Right lobe of liver (tissue), 4 donors: ENCODE results near the gene KBTBD6.

Experiments
- CTCF ChIP-seq, 4 donors: fragments of 200-600 bp in 3 of 4; fragments of 450-650 bp in 1 of 4; IDR thresholded peaks; one replicate each; pipeline versions ENCODE4 v1.5.1 to v1.8.0; 2016 to 2022; ENCODE audit warnings: antibody characterized with exemption in 4 of 4, mild to moderate bottlenecking in 2 of 4
- POLR2A ChIP-seq: fragments of 450-650 bp; IDR thresholded peaks from one replicate; pipeline ENCODE4 v1.6.1; 2017; ENCODE audit warnings: antibody characterized with exemption, mild to moderate bottlenecking
- donor health status: DM: no; HTN: no; CAD: no.
- donor health status: DM: no; HTN: no; CAD: no.
- donor health status: DM: no; HTN: yes; CAD: no.

- TF ChIP-seq CTCF (IDR thresholded peaks at IDR 0.05) (no peak), POLR2A (no peak)
These were observed 26.6 kb upstream of the KBTBD6 start for GRCh38 chr13:41159174-41159573.
